Adrenal gland (tissue), 12 donors: ENCODE data around the gene CACNG5. TPM values are rescaled to one million over a fixed set of nuclear protein-coding genes. Genes with fewer than 3 reads are reported as not detected.

Experiments
- DNase-seq, 7 donors: peaks; one replicate each; pipeline ENCODE4 v3.0.0-alpha.2; 2019 to 2020
- H3K27ac ChIP-seq, 5 donors: fragments of 200-600 bp; sonication (generic) in 4 of 5; 1 replicate in 3 of 5; 2 replicates in 2 of 5; pipeline versions ENCODE4 v1.5.1 to v1.8.0; 2016 to 2020; ENCODE audit warnings: mild to moderate bottlenecking in 1 of 5
- H3K27me3 ChIP-seq: fragments of 200-600 bp; 2 replicates; pipeline ENCODE4 v1.8.0; 2021
- H3K36me3 ChIP-seq, 2 donors: fragments of 200-600 bp; replicated peaks in 1 of 2; 1 replicate in 1 of 2; 2 replicates in 1 of 2; pipeline versions ENCODE4 v1.5.1 to v1.8.0; 2018 to 2022
- H3K4me1 ChIP-seq, 2 donors: fragments of 200-600 bp; replicated peaks in 1 of 2; 1 replicate in 1 of 2; 2 replicates in 1 of 2; pipeline versions ENCODE4 v1.5.1 to v1.8.0; 2018 to 2021
- H3K4me3 ChIP-seq, 4 donors: fragments of 200-600 bp; sonication (generic) in 3 of 4; one replicate each; pipeline ENCODE4 v1.5.1; 2016 to 2018
- H3K9me3 ChIP-seq, 3 donors: fragments of 200-600 bp; sonication (generic) in 1 of 3; replicated peaks in 1 of 3; 1 replicate in 2 of 3; 2 replicates in 1 of 3; pipeline versions ENCODE4 v1.5.1 to v1.8.0; 2016 to 2021
- CTCF ChIP-seq, 6 experiments: fragments of 450-650 bp in 4 of 6; fragments of 200-600 bp in 2 of 6; sonication (generic) in 1 of 6; IDR thresholded peaks; 1 replicate in 5 of 6; 2 replicates in 1 of 6; pipeline versions ENCODE4 v1.5.1 to v1.8.0; 2016 to 2021; ENCODE audit warnings: antibody characterized with exemption in 6 of 6, mild to moderate bottlenecking in 2 of 6, moderate library complexity in 1 of 6
- POLR2A ChIP-seq, 2 donors: fragments of 450-650 bp; IDR thresholded peaks; one replicate each; pipeline ENCODE4 v1.6.1; 2017; ENCODE audit warnings: antibody characterized with exemption in 2 of 2, mild to moderate bottlenecking in 2 of 2, moderate library complexity in 1 of 2
- WGBS, 4 donors: extraction: QIAGEN DNeasy Blood & Tissue Kit in 2 of 4; methylation state at CpG; one replicate each; pipeline versions ENCODE4 v1.1.5 to v1.1.7; 2013 to 2017; 5-methylcytosine and 5-hydroxymethylcytosine counted together
- intact Hi-C, 2 donors: fragments of 100-400 bp; cut with DNase I; formaldehyde crosslinking; loops; one replicate each; pipeline versions ENCODE4 v1.14.1 to v1.15.0; 2022 to 2023
- polyA plus RNA-seq, 3 donors: library from polyadenylated mRNA; stranded (reverse); fragments of 200-250 nt in 2 of 3; fragments of 350-450 nt in 1 of 3; fragmentation: Illumina TruSeq in 1 of 3; extraction: RNeasy Lipid Tissue Mini Kit (QIAGEN cat#74804) in 1 of 3; gene quantifications; one replicate each; pipeline ENCODE4 v1.2.3, GENCODE V29; 2013 to 2014
- total RNA-seq, 9 donors: library from RNA; depleted of rRNA in 4 of 9; stranded (reverse); fragments of >200 nt in 4 of 9; fragments of 120-200 nt in 1 of 9; fragmentation: NEBNext Ultra II Directional in 1 of 9; extraction: Animal tissue kit (Norgen Biotek cat#: 25700) in 1 of 9; gene quantifications; one replicate each; pipeline versions ENCODE4 v1.1.0 to v1.2.4, GENCODE V29; 2013 to 2023
- donor health status: healthy with polysubstance abuse.
- donor health status: Bipolar disorder and iron deficiency.
- donor health status: DM: yes; HTN: yes; CAD: no.
- donor health status: DM: no; HTN: no; CAD: no.
- donor health status: DM: no; HTN: no; CAD: no.
- donor health status: DM: yes; HTN: yes; CAD: no.

Gene CACNG5
- total and polyA plus RNA-seq, 12 donors: not detected

DNA sequence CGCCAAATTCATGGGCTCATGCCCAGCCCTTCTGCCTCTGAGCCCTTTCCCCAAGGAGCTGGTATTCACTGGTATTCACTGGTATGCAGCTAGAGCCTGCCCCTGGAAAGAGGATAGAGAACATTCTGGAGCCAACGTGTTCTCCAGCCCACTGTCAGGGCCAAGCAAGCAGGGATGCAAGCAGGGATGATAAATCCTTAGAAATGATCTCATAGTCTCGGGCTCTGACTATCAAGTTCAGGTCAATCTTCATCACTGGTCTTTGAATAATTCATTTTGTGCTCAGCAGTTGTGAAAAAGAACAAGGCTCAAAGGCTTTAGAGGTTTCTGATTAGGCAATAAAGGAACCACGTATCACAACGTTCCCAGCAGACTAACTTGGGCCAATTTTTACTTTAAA lies 57.3 kb downstream of the CACNG5 start:
- TF ChIP-seq POLR2A (IDR thresholded peaks at IDR 0.05): no peak
- no peak for TF ChIP-seq CTCF (IDR thresholded peaks at IDR 0.05)
- intact Hi-C loops: no loop called here
- Histone ChIP-seq H3K27me3 (no peaks in the 10 kb centered on the region), H3K27ac (no peak overlapping the region), H3K4me3 (no peak overlapping the region), H3K36me3 (no peaks in the 10 kb centered on the region), H3K4me1 (no peaks in the 10 kb centered on the region), H3K9me3 (no peaks in the 10 kb centered on the region)
- 55 to 62% (median 59%) methylated on average over 5 of the region's 5 CpGs for WGBS, 4 donors
- no peak for DNase-seq

GRCh38 chr17:66893382-66893781 lies 58.5 kb downstream of the CACNG5 start:
- no peak overlapping the region for H3K27ac ChIP-seq
- TF ChIP-seq CTCF (IDR thresholded peaks at IDR 0.05) (no peak), POLR2A (IDR thresholded peaks at IDR 0.05) (no peak)
- no peak overlapping the region for H3K4me3 ChIP-seq
- intact Hi-C loops: no loop called here
- DNase-seq: peak in 1 of 7 donors; percentile 8
- H3K36me3 ChIP-seq: no peaks in the 10 kb centered on the region
- H3K27me3 ChIP-seq: no peaks in the 10 kb centered on the region
- 72 to 83% (median 79%) methylated on average over 4 to 6 of the region's 6 CpGs for WGBS, 4 donors
- no peaks in the 10 kb centered on the region for H3K9me3 ChIP-seq
- no peaks in the 10 kb centered on the region for H3K4me1 ChIP-seq

GRCh38 chr17:66893863-66894262 lies 58.9 kb downstream of the CACNG5 start:
- no peak overlapping the region for H3K4me3 ChIP-seq
- no peak for DNase-seq
- TF ChIP-seq POLR2A (IDR thresholded peaks at IDR 0.05): no peak
- no peak for TF ChIP-seq CTCF (IDR thresholded peaks at IDR 0.05)
- no peak overlapping the region for H3K27ac ChIP-seq
- no peaks in the 10 kb centered on the region for H3K9me3 ChIP-seq
- no peaks in the 10 kb centered on the region for H3K4me1 ChIP-seq
- WGBS, 4 donors: 78 to 94% (median 88%) methylated on average over 5 of the region's 5 CpGs
- intact Hi-C loops: no loop called here
- H3K27me3 ChIP-seq: no peaks in the 10 kb centered on the region
- H3K36me3 ChIP-seq: no peaks in the 10 kb centered on the region

DNA sequence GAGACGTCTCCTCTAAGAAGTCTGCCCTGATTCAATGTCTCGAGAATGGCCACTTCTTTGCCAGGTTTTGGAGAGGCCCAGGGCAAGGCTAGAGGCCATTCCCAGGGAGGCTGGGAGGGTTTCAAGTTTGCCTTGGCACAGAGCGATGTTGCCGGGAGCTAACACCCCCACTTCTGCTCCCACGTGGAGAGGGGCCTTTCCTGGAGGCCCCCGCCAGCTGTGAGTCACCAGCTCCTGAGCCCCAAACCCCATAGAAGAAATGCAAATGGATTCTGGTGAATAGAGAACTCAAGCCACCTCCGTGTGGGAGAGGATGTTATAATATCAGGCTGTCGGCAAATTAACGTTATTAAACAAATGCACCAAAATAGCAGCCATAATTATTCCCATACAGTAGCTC lies 62.2 kb downstream of the CACNG5 start:
- no peak for DNase-seq
- intact Hi-C loops: loop anchor here in 1 of 2 donors (5.0 kb wide), 1 partner anchor 165 kb away; no protein-coding TSS in a partner anchor
- no peaks in the 10 kb centered on the region for H3K4me1 ChIP-seq
- no peak for TF ChIP-seq POLR2A (IDR thresholded peaks at IDR 0.05)
- H3K9me3 ChIP-seq: no peaks in the 10 kb centered on the region
- WGBS, 4 donors: 66 to 73% (median 70%) methylated on average over 8 to 9 of the region's 9 CpGs
- H3K4me3 ChIP-seq: no peak overlapping the region
- no peaks in the 10 kb centered on the region for H3K27me3 ChIP-seq
- H3K36me3 ChIP-seq: no peaks in the 10 kb centered on the region
- H3K27ac ChIP-seq: no peak overlapping the region

- Histone ChIP-seq H3K36me3 (no peaks in the 10 kb centered on the region), H3K27me3 (no peaks in the 10 kb centered on the region), H3K4me1 (no peaks in the 10 kb centered on the region), H3K27ac (no peak overlapping the region), H3K4me3 (no peak overlapping the region), H3K9me3 (no peaks in the 10 kb centered on the region)
- intact Hi-C loops: loop anchor here in 1 of 2 donors (5.0 kb wide), 1 partner anchor 166 kb away; no protein-coding TSS in a partner anchor
- whole genome bisulfite sequencing, 4 donors: 79 to 86% (median 83%) methylated on average over 3 to 10 of the region's 10 CpGs
- no peak for DNase-seq
- TF ChIP-seq POLR2A (IDR thresholded peaks at IDR 0.05): no peak
- TF ChIP-seq CTCF (IDR thresholded peaks at IDR 0.05): no peak
Observed at GRCh38 chr17:66898536-66898935, 63.6 kb downstream of the CACNG5 start.
